ENCODE measurements around the gene ZNF778. TPM values are rescaled to one million over a fixed set of nuclear protein-coding genes. Genes with fewer than 3 reads are reported as not detected.
A peak's percentile ranks its signal among the peaks of the same experiment; 100 is the strongest.

Gene ZNF778
- total and polyA plus RNA-seq, 2 of the 13 experiments (the other 11 are each of a cell fraction or from before 2014, with no cell fraction given): 3.8 to 7.2 TPM

DNA sequence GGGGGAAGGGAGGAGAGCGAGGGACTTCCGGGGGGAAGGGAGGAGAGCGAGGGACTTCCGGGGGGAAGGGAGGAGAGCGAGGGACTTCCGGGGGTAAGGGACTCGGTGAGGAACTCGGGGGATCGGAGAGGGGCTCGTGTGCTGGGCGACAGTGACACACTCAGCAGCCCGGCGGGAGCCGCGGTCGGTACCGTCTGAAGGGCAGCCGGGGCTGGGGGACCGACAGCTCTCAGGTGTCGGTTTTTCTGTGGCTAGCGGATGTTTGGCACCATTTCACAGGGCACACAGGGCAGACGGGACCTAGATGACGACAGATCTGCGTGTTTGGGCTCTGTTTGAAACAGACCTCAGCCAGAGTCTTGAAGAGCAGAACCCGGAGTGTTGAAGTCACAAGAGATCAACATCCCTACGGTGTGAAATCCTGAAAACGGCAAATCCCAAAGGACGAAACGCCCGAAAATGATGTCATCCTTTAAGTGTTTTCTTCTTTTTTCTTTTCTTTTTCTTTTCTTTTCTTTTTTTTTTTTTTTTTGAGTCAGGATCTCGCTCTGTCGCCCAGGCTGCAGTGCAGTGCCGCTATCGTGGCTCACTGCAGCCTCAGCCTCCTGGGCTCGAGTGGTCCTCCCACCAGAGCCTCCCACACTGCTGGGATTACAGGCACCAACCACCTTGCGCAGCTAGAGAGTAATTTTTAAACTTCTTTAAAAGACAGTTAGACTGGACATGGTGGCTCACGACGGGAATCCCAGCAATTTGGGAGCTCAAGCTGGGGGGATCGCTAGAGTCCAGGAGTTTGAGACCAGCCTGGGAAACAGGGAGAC is 23.9 kb downstream of the ZNF778 start (continued):
- TF ChIP-seq, protein P1, sequence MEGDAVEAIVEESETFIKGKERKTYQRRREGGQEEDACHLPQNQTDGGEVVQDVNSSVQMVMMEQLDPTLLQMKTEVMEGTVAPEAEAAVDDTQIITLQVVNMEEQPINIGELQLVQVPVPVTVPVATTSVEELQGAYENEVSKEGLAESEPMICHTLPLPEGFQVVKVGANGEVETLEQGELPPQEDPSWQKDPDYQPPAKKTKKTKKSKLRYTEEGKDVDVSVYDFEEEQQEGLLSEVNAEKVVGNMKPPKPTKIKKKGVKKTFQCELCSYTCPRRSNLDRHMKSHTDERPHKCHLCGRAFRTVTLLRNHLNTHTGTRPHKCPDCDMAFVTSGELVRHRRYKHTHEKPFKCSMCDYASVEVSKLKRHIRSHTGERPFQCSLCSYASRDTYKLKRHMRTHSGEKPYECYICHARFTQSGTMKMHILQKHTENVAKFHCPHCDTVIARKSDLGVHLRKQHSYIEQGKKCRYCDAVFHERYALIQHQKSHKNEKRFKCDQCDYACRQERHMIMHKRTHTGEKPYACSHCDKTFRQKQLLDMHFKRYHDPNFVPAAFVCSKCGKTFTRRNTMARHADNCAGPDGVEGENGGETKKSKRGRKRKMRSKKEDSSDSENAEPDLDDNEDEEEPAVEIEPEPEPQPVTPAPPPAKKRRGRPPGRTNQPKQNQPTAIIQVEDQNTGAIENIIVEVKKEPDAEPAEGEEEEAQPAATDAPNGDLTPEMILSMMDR (CRISPR knock-in tag; IDR thresholded peaks at IDR 0.05): no peak
- peak; percentile 81; the same call in 1 of the 2 replicates for TF ChIP-seq TBP (CRISPR knock-in tag; IDR thresholded peaks at IDR 0.05)
- TF ChIP-seq, protein P2, sequence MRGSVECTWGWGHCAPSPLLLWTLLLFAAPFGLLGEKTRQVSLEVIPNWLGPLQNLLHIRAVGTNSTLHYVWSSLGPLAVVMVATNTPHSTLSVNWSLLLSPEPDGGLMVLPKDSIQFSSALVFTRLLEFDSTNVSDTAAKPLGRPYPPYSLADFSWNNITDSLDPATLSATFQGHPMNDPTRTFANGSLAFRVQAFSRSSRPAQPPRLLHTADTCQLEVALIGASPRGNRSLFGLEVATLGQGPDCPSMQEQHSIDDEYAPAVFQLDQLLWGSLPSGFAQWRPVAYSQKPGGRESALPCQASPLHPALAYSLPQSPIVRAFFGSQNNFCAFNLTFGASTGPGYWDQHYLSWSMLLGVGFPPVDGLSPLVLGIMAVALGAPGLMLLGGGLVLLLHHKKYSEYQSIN (CRISPR knock-in tag; IDR thresholded peaks at IDR 0.05; ENCODE audit: borderline replicate concordance): no peak
- peak; percentile 65; the same call in 1 of the 2 replicates for TF ChIP-seq ZSCAN12 (CRISPR knock-in tag; IDR thresholded peaks at IDR 0.05)
- peak; percentile 60; the same call in 1 of the 2 replicates for TF ChIP-seq GABPA (IDR thresholded peaks at IDR 0.05; ENCODE audit: low read depth, low read length)
- TF ChIP-seq GABPA (CRISPR knock-in tag; IDR thresholded peaks at IDR 0.05; ENCODE audit: low read depth): peak; percentile 97
- peak; percentile 47; the same call in 1 of the 2 replicates for TF ChIP-seq ZFX (CRISPR knock-in tag; IDR thresholded peaks at IDR 0.05; ENCODE audit: low read depth)
- TF ChIP-seq SMARCC2 (IDR thresholded peaks at IDR 0.05): no peak
- TF ChIP-seq, protein P3, sequence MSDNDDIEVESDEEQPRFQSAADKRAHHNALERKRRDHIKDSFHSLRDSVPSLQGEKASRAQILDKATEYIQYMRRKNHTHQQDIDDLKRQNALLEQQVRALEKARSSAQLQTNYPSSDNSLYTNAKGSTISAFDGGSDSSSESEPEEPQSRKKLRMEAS (IDR thresholded peaks at IDR 0.05): peak; percentile 88
- TF ChIP-seq, protein P4, sequence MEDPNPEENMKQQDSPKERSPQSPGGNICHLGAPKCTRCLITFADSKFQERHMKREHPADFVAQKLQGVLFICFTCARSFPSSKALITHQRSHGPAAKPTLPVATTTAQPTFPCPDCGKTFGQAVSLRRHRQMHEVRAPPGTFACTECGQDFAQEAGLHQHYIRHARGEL (CRISPR knock-in tag; IDR thresholded peaks at IDR 0.05): no peak
- TF ChIP-seq ZIK1 (CRISPR knock-in tag; IDR thresholded peaks at IDR 0.05; ENCODE audit: borderline replicate concordance, low read depth): peak; percentile 52; the same call in 1 of the 2 replicates
- TF ChIP-seq, protein P5, sequence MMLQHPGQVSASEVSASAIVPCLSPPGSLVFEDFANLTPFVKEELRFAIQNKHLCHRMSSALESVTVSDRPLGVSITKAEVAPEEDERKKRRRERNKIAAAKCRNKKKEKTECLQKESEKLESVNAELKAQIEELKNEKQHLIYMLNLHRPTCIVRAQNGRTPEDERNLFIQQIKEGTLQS (CRISPR knock-in tag; IDR thresholded peaks at IDR 0.05): no peak
- TF ChIP-seq ZNF678 (CRISPR knock-in tag; IDR thresholded peaks at IDR 0.05): no peak
- peak; percentile 71; the same call in 1 of the 2 replicates for TF ChIP-seq MIER3 (CRISPR knock-in tag; IDR thresholded peaks at IDR 0.05; ENCODE audit: borderline replicate concordance)
- no peak for TF ChIP-seq RAD51 (IDR thresholded peaks at IDR 0.05; ENCODE audit: borderline replicate concordance)
- TF ChIP-seq, protein P6, sequence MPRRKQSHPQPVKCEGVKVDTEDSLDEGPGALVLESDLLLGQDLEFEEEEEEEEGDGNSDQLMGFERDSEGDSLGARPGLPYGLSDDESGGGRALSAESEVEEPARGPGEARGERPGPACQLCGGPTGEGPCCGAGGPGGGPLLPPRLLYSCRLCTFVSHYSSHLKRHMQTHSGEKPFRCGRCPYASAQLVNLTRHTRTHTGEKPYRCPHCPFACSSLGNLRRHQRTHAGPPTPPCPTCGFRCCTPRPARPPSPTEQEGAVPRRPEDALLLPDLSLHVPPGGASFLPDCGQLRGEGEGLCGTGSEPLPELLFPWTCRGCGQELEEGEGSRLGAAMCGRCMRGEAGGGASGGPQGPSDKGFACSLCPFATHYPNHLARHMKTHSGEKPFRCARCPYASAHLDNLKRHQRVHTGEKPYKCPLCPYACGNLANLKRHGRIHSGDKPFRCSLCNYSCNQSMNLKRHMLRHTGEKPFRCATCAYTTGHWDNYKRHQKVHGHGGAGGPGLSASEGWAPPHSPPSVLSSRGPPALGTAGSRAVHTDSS (CRISPR knock-in tag; conservative IDR thresholded peaks at IDR 0.05): peak; percentile 97
- no peak for TF ChIP-seq ZNF33A (CRISPR knock-in tag; IDR thresholded peaks at IDR 0.05; ENCODE audit: borderline replicate concordance)
- no peak for TF ChIP-seq MLLT10 (CRISPR knock-in tag; IDR thresholded peaks at IDR 0.05)
- 0 out of 2 replicates have a peak, but pooled peaks have one; percentile 38 for TF ChIP-seq ZMYM2 (CRISPR knock-in tag; IDR thresholded peaks at IDR 0.05)
- no peak for TF ChIP-seq ZFP36 (IDR thresholded peaks at IDR 0.05; ENCODE audit: borderline replicate concordance, low read depth, low read length, partially characterized antibody)
- no peak for TF ChIP-seq HOXA9 (CRISPR knock-in tag; IDR thresholded peaks at IDR 0.05; ENCODE audit: borderline replicate concordance)

Data from HepG2 (cell line).